Measurements from ENCODE around the gene ZNF362. TPM values are rescaled to one million over a fixed set of nuclear protein-coding genes. Genes with fewer than 3 reads are reported as not detected.

Gene ZNF362
- total and polyA plus RNA-seq, 10 of the 15 experiments (the other 5 are each of a cell fraction or from before 2014, with no cell fraction given): 0.74 to 22.8 (median 7.4) TPM

GRCh38 chr1:33319949-33320618 is 63.8 kb downstream of the ZNF362 start:
- POLR2A ChIA-PET: no interaction called here
- Histone ChIP-seq H3K4me2 (ENCODE audit: control insufficient read depth, insufficient read depth) (no peak overlapping the region), H3K4me1 (ENCODE audit: control insufficient read depth, insufficient read depth, low read length) (no peaks in the 10 kb centered on the region), H3K9ac (ENCODE audit: control insufficient read depth, insufficient read depth, low read length) (no peak overlapping the region), H3K27ac (ENCODE audit: control insufficient read depth, insufficient read depth) (no peak overlapping the region), H3K36me3 (ENCODE audit: control insufficient read depth in 2 of 2, insufficient read depth in 2 of 2, low read length in 1 of 2) (peaks cover 0 to 12% of the 10 kb centered on the region in 2 experiments; a peak in 2 of 4 replicates), H3K79me2 (ENCODE audit: control insufficient read depth, insufficient read depth, low read length) (no peaks in the 10 kb centered on the region), H3K4me3 (no peak overlapping the region), H3K9me3 (replicated peaks; ENCODE audit: control insufficient read depth, insufficient read depth, low read length) (no peaks in the 10 kb centered on the region), H2AFZ (ENCODE audit: control insufficient read depth, low read depth, low read length) (no peak overlapping the region), H4K20me1 (ENCODE audit: control insufficient read depth, insufficient read depth) (no peaks in the 10 kb centered on the region), H3K27me3 (replicated peaks in 1 of 2; ENCODE audit: control insufficient read depth in 2 of 2, insufficient read depth in 2 of 2, low read length in 1 of 2) (no peaks in the 10 kb centered on the region; a peak in 2 of 4 replicates)
- WGBS (ENCODE audit: insufficient coverage, insufficient replicate concordance, low lambda C conversion rate, missing lambda C conversion rate): 75% methylated on average over 12 of the region's 12 CpGs
- DNase-seq (ENCODE audit: low read depth, low spot score) (no peak), ATAC-seq (no peak), FAIRE-seq (no peak)
- intact Hi-C loops (cut with micrococcal nuclease; ENCODE audit: unreplicated experiment) (no loop called here), in situ Hi-C loops (cut with MboI) (no loop called here)
- RAD21 ChIA-PET (ENCODE audit: unreplicated experiment): interaction anchor here (0.6 kb wide), 1 partner anchor 609 kb away, joined by 3 read pairs; no protein-coding TSS in a partner anchor
- CTCF ChIA-PET: no interaction called here
- SMC1A ChIA-PET (ENCODE audit: uncharacterized antibody, unreplicated experiment): interaction anchor here (0.5 kb wide), 1 partner anchor 358 kb away, joined by 3 read pairs; no protein-coding TSS in a partner anchor
- TF ChIP-seq BCL11A (IDR thresholded peaks at IDR 0.05; ENCODE audit: low read depth, low read length) (no peak), NFXL1 (IDR thresholded peaks at IDR 0.05; ENCODE audit: borderline replicate concordance) (no peak), REST (IDR thresholded peaks at IDR 0.05; ENCODE audit: low read depth, low read length) (no peak), MEF2A (IDR thresholded peaks at IDR 0.05; ENCODE audit: insufficient read depth, low read depth, low read length) (no peak), SMAD5 (IDR thresholded peaks at IDR 0.05; ENCODE audit: low read depth) (no peak), TARDBP (IDR thresholded peaks at IDR 0.05; ENCODE audit: borderline replicate concordance) (no peak), CHD1 (IDR thresholded peaks at IDR 0.05; ENCODE audit: low read depth, low read length) (no peak), CHD2 (IDR thresholded peaks at IDR 0.05; ENCODE audit: borderline replicate concordance, low read depth, low read length) (no peak), MAX (IDR thresholded peaks at IDR 0.05; ENCODE audit: low read depth, low read length) (no peak), NKRF (conservative IDR thresholded peaks at IDR 0.05) (no peak)
- TF ChIP-seq, protein P1, sequence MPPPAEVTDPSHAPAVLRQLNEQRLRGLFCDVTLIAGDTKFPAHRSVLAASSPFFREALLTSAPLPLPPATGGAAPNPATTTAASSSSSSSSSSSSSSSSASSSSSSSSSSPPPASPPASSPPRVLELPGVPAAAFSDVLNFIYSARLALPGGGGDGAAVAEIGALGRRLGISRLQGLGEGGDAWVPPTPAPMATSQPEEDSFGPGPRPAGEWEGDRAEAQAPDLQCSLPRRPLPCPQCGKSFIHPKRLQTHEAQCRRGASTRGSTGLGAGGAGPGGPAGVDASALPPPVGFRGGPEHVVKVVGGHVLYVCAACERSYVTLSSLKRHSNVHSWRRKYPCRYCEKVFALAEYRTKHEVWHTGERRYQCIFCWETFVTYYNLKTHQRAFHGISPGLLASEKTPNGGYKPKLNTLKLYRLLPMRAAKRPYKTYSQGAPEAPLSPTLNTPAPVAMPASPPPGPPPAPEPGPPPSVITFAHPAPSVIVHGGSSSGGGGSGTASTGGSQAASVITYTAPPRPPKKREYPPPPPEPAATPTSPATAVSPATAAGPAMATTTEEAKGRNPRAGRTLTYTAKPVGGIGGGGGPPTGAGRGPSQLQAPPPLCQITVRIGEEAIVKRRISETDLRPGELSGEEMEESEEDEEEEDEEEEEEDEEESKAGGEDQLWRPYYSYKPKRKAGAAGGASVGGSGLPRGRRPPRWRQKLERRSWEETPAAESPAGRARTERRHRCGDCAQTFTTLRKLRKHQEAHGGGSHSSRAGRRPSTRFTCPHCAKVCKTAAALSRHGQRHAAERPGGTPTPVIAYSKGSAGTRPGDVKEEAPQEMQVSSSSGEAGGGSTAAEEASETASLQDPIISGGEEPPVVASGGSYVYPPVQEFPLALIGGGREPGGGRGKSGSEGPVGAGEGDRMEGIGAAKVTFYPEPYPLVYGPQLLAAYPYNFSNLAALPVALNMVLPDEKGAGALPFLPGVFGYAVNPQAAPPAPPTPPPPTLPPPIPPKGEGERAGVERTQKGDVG (CRISPR knock-in tag; IDR thresholded peaks at IDR 0.05): no peak
- TF ChIP-seq, protein P2, sequence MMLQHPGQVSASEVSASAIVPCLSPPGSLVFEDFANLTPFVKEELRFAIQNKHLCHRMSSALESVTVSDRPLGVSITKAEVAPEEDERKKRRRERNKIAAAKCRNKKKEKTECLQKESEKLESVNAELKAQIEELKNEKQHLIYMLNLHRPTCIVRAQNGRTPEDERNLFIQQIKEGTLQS (IDR thresholded peaks at IDR 0.05; ENCODE audit: borderline replicate concordance, extremely low read depth, low read depth, low read length): no peak
- no TSS peak for BruUV-seq (replicated peaks)

Data from GM12878 (cell line).